ENCODE measurements around the gene DPY19L2.

DPY19L2 gene

GRCh38 chr12:63525831-63526230 is 142.5 kb downstream of the DPY19L2 start:
- no peak for DNase-seq (ENCODE audit: low spot score)

GRCh38 chr12:63521706-63522105 is 146.6 kb downstream of the DPY19L2 start:
- no peak for DNase-seq (ENCODE audit: low spot score)
